ENCODE measurements around the gene TSPAN9. TPM values are rescaled to one million over a fixed set of nuclear protein-coding genes. Genes with fewer than 3 reads are reported as not detected.

Gene TSPAN9
- total and polyA plus RNA-seq, 4 donors: 17.4 to 62.9 (median 34.2) TPM

DNA sequence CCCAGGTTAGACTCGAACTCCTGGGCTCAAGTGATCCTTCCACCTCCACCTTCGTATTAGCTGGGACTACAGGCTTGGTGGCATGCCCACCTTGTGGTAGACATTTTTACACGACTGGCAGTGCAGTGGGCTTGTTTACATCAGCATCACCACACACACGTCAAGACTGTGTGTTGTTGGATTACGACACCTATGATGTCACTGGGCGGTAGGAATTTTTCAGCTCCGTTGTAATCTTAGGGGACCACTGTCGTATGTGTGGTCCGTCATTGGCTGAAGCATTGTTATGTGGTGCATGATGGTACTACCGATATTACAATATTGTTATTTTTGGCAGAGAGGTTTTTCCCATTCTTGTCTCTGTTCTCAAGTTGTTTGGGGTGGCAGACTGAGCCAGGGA is 50.7 kb downstream of the TSPAN9 start:
- peaks cover 9 to 38% (median 23%) of the 10 kb centered on the region in 4 donors for H3K4me1 ChIP-seq (ENCODE audit: control insufficient read depth in 4 of 4, insufficient read depth in 4 of 4, low read length in 3 of 4)
- TF ChIP-seq JUND (IDR thresholded peaks at IDR 0.05): no peak
- TF ChIP-seq RAD21 (IDR thresholded peaks at IDR 0.05): no peak
- no peak for TF ChIP-seq ATF3 (IDR thresholded peaks at IDR 0.05)
- no peak for TF ChIP-seq YY1 (IDR thresholded peaks at IDR 0.05)
- TF ChIP-seq, protein P1, sequence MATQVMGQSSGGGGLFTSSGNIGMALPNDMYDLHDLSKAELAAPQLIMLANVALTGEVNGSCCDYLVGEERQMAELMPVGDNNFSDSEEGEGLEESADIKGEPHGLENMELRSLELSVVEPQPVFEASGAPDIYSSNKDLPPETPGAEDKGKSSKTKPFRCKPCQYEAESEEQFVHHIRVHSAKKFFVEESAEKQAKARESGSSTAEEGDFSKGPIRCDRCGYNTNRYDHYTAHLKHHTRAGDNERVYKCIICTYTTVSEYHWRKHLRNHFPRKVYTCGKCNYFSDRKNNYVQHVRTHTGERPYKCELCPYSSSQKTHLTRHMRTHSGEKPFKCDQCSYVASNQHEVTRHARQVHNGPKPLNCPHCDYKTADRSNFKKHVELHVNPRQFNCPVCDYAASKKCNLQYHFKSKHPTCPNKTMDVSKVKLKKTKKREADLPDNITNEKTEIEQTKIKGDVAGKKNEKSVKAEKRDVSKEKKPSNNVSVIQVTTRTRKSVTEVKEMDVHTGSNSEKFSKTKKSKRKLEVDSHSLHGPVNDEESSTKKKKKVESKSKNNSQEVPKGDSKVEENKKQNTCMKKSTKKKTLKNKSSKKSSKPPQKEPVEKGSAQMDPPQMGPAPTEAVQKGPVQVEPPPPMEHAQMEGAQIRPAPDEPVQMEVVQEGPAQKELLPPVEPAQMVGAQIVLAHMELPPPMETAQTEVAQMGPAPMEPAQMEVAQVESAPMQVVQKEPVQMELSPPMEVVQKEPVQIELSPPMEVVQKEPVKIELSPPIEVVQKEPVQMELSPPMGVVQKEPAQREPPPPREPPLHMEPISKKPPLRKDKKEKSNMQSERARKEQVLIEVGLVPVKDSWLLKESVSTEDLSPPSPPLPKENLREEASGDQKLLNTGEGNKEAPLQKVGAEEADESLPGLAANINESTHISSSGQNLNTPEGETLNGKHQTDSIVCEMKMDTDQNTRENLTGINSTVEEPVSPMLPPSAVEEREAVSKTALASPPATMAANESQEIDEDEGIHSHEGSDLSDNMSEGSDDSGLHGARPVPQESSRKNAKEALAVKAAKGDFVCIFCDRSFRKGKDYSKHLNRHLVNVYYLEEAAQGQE (IDR thresholded peaks at IDR 0.05): no peak
- TF ChIP-seq EGR1 (IDR thresholded peaks at IDR 0.05; ENCODE audit: low read depth in 2 of 2): no peak
- no peak for TF ChIP-seq ZBTB33 (IDR thresholded peaks at IDR 0.05)
- no peak for TF ChIP-seq HNF4G (IDR thresholded peaks at IDR 0.05)
- TF ChIP-seq CTCF (IDR thresholded peaks at IDR 0.05; ENCODE audit: low read depth, low read length, missing input control): no peak
- no peak for TF ChIP-seq HNF4A (conservative IDR thresholded peaks at IDR 0.05)
- TF ChIP-seq MAX (IDR thresholded peaks at IDR 0.05): no peak
- TF ChIP-seq RXRA (IDR thresholded peaks at IDR 0.05): no peak
- no peak for TF ChIP-seq SP1 (IDR thresholded peaks at IDR 0.05)
- no peak for TF ChIP-seq NR2F2 (IDR thresholded peaks at IDR 0.05)
- no peak for TF ChIP-seq FOXA2 (IDR thresholded peaks at IDR 0.05)
- TF ChIP-seq TAF1 (conservative IDR thresholded peaks at IDR 0.05): no peak
- TF ChIP-seq GABPA (IDR thresholded peaks at IDR 0.05 in 1 of 2, conservative IDR thresholded peaks at IDR 0.05 in 1 of 2): no peak
- TF ChIP-seq FOXA1 (IDR thresholded peaks at IDR 0.05): no peak
- H3K9ac ChIP-seq (ENCODE audit: low read depth in 1 of 2, low read length in 2 of 2): no peak overlapping the region
- H3K27ac ChIP-seq (ENCODE audit: low read depth in 1 of 2, low read length in 2 of 2): no peak overlapping the region
- no peaks in the 10 kb centered on the region for H3K27me3 ChIP-seq (ENCODE audit: control insufficient read depth in 4 of 4, insufficient read depth in 4 of 4, low read length in 3 of 4)
- H3K36me3 ChIP-seq (ENCODE audit: control insufficient read depth in 4 of 4, insufficient read depth in 3 of 4, low read depth in 1 of 4, low read length in 3 of 4): no peaks in the 10 kb centered on the region
- peaks cover 0 to 3% (median 0%) of the 10 kb centered on the region in 4 donors for H3K9me3 ChIP-seq (ENCODE audit: control insufficient read depth in 4 of 4, low read length in 3 of 4)
- WGBS: 87% methylated on average over 10 of the region's 10 CpGs
- DNase-seq (ENCODE audit: low spot score): no peak
- no peak overlapping the region for H3K4me3 ChIP-seq (ENCODE audit: low read depth in 1 of 3, low read length in 3 of 3)

Data from liver (tissue), 9 donors.